Stimulated activated CD4-positive, alpha-beta T cell treated with anti-CD3 and anti-CD28 coated beads, Interleukin-12 subunit alpha, Interleukin-12 subunit beta, amount 100 ng/mL, for 24 hours (primary cell): ENCODE measurements around the gene PARN.
"Not testable (repeated sequence)": the region's sequence is repeated elsewhere in the genome, so short reads cannot be mapped to it uniquely, and the experiment has no call there.

ENCODE experiments used
- DNase-seq, 2 experiments: peaks; one replicate each; pipeline ENCODE4 v3.0.0-alpha.2; 2020; ENCODE audit warnings: low read depth in 2 of 2

PARN gene

DNA sequence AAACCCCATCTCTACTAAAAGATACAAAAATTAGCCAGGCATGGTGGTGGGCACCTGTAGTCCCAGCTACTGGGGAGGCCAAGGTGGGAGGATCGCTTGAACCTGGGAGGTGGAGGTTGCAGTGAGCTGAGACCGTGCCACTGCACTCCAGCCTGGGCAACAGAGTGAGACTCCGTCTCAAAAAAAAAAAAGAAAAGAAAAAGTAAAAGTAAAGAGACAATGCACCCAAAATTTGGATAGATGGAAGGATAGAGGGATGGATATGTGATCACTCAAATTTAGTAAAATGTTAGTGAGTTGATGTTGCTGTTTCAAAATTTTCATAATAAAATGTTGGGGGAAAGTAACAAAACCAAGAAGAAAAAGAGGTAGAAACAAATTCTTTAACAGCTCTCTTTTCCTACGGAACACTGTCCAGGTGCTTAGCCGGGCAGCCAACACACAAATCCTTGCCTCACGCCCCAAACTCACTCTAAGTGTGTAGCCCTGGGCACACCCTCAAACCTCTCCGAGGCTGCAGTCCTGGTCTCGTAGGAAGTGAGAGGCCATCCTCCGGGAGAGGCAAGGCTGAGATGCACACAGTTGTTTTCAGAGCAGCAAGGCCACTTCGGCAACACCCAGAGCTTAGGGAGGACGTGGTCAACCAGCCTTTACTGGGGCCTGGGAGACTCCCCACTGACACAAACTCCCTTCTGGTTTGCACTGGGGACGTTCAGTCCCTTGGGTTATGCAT lies 228.9 kb downstream of the PARN start:
- DNase-seq = not testable (repeated sequence)

DNA sequence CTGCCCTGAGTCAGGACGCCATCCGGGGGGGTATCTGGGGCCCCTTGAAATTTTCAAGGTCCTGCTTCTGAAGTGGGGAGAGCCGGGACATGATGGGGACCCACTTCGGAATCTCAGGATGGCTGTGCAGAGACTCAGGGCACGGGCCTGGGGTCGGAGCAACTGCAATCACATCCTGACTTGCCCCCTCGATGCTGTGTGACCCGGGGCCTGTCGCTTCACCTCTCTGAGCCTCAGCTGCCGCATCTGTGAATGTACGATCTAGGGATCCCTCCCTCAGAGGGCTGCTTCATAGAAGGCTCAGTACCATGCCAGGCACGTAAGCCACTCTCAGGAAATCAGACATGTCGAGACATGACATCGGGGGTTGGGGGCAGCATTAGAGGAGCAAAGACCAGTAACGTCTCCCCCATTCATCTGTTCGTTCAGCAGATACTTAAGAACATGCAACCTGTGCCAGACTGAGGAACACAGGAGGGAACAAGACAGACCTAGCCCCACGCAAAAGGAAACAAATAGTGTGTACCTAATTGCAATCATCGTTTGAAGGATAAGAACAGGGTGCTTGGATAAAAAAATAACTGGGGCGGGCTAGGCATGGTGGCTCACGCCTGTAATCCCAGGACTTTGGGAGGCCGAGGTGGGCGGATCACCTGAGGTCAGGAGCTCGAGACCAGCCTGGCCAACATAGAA lies 229.6 kb downstream of the PARN start:
- no peak for DNase-seq

DNA sequence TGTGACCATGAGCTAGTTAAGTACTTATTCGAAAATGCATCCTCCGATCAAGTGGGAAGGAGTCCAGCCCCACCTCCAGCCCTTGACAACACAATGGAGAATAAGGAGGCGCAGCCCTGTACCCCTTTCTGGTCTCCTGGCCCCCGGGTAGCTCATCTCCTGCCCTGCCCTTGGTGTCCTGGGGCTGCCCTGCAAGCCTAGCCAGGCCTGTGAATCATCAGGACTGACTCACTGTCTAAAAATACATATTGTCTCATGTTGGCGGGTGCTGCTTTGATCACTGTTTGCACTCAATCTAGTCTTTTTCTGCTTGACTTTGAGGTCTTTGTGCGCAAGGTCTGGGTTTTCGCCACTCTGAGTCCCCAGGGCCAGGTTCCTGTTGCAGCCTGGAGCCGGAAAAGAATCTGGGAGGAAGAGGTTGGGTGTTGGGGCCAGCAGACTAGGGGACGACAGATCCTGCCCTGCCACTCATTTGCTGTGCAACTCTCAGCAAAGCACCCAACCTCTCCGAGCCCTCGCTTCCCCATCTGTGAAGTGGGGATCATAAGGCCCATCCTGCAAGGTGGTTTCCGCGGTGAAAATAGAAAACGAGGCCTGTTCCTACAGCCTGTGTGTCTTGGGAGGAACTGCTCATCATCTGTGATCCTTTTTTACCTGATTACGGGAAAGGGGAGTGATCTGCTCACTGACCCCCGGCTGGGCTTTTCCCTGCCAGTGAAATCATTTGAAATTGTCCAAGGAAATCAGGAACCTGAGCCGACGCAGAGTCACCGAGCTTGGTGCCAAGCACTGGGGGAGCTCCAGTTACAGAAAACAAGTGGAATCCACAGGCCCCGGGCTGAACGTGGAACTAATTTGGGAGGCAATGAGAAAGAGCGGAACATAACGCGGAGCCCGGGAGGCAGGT lies 230.4 kb downstream of the PARN start:
- no peak for DNase-seq

DNA sequence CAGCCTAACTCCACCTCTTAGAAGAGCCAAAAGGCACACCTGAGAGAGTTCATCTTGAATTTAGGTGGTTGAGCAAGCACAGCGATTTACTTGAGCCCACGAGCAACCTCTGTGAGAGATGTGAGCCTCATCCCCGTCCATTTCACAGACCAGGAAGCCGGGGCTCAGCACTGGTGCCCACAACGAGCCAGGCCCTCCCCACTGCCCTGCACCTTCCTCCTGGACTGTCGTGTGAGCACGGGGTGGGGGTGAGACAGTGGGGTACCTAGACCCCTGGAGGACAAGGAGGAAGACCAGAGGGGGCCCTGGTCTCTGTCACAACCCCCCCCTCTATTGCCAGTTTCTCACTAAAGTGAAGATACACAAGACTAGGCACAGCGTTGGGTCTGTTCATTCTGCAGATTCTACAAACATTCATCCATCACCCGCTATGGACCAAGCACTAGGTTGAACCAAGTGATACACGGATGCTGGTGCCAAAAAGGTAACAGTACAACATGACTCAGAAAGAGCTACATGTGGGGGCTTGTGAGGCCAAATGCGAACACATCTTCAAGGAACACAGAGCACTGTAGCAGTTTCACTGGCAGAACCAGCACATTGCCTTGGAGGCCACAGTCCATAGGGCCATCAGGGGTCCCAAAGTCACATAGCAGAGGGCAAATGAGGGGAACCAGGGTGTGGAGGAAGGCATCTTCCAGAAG lies 231.9 kb downstream of the PARN start:
- no peak for DNase-seq

DNA sequence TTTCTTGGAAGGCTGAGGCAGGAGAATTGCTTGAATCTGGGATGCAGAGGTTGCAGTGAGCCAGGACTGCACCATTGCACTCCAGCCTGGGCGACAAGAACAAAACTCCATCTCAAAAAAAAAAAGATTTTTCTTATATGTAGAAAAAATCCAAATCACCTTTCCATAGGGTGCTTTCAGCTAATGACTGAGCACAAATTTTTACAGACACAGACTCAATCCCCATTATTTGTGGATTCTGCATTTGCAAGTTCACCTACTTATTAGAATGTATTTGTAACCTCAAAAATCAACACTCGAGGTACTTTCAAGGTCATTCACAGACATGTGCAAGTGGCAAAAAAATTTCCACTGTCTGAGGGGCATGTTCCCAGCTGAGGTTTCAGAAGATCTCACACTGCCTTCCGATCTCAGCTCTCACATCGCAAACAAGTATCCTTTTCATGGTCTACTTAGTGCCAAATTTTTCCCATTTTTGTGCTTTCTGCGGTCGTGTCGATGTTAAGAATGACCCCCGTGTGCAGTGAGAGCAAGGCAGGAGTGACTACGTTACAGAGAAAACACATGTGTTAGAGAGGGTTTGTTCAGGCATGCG lies 234.3 kb downstream of the PARN start:
- DNase-seq = not testable (repeated sequence)

DNA sequence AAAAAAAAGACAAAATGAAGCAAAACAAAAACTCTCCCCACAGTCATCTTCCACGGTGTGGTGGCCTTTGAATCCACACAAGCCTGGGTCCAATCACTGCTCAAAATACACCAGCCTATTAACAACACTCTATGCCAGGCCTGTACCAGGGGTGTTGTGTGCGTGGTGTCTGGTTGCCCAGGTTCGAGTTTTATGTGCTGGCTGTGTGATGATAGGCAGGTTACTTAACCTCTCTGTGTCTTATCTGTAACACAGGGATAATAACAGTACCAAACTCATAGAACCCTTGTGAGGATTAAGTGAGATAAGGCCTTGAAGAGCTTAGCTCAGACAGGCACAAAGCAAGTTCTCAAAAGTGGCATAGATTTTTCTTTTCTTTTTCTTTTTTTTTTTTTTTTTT lies 235.2 kb downstream of the PARN start:
- no peak for DNase-seq

DNA sequence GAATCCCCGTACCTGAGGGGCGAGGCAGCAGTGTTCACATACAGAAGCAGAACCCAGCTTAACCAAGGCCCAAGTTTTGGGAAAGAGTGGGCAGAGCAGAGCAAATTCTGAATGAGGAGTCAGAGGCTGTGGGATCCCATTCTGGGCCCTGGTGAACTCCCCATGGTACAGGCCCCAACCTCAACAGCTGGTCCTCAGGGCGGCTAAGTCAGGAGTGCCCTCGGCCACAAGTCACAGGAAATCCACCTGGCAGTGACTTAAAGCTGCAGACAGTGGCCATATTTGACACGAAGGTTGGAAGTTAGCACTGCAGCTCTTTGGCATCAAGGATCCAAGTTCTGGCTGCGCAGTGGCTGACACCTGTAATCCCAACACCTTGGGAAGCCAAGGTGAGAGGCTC lies 237.1 kb downstream of the PARN start:
- no peak for DNase-seq

DNA sequence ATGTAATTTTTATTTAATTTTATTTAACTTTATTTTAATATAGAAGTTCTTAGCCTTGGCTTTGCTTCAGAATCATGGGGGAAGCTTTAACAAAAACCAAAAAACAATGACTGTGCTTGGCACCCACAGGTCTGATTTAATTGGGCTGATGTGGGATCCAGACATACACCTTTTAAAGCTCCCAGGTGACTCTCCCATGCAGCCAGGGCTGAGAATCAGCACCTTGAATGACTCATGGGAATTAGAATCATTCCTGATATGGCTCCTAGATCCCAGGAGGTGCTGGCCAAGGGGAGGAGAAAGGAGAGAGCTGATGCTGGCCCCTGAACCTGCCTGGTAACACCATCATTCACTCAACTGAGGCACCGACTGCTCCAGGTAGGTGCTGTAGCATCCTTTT lies 240.7 kb downstream of the PARN start:
- no peak for DNase-seq

DNA sequence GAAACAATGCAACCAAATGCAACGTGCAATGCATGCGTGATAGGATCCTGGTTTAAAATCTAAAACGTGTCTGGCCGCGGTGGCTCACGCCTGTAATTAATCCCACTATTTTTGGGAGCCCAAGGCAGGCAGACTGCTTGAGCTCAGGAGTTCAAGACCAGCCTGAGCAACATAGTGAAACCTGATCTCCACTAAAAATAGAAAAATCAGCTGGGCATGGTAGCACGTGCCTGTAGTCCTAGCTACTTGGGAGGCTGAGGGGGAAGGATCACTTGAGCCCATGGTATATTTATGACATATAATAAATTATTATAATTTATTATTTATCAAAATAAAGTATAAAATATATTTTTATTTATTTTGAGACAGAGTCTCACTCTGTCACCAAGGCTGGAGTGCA lies 241.8 kb downstream of the PARN start:
- no peak for DNase-seq

DNA sequence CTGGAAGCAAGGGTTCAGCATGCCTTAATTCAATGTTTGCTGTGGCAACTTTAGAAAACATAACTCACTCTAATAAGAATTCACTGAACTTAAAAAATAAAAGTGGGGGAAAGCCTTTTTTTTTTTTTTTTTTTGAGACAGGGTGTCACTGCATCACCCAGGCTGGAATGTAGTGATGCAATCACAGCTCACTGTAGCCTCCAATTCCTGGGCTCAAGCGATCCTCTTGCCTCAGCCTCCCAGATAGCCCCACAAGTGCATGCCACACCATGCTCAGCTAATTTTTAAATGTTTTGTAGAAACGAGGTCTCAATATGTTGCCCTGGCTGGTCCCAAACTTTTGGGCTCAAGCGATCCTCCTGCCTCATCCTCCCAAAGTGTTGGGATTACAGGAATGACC lies 243.9 kb downstream of the PARN start:
- no peak for DNase-seq
